Adipocyte (in vitro differentiated cells): Measurements from ENCODE around the gene GGN.
"Not testable (repeated sequence)": the region's sequence is repeated elsewhere in the genome, so short reads cannot be mapped to it uniquely, and the experiment has no call there.

Experiments used
- DNase-seq: peaks from one replicate; pipeline ENCODE4 v3.0.0-alpha.2; 2015; ENCODE audit warnings: low read depth
- H3K27me3 ChIP-seq: replicated peaks from 2 replicates; pipeline ENCODE4 v1.7.0; 2013; ENCODE audit warnings: mild to moderate bottlenecking, low read length, moderate library complexity; ENCODE audit not compliant: control insufficient read depth, insufficient read depth
- H3K36me3 ChIP-seq: 2 replicates; pipeline ENCODE4 v1.7.0; 2013; ENCODE audit warnings: low read length, mild to moderate bottlenecking, moderate library complexity; ENCODE audit not compliant: control insufficient read depth, insufficient read depth, severe bottlenecking
- H3K4me1 ChIP-seq: 2 replicates; pipeline ENCODE4 v1.7.0; 2013; ENCODE audit warnings: mild to moderate bottlenecking, low read length, moderate library complexity; ENCODE audit not compliant: control insufficient read depth, insufficient read depth
- H3K4me3 ChIP-seq: 2 replicates; pipeline ENCODE4 v1.7.0; 2013; ENCODE audit warnings: mild to moderate bottlenecking, low read length, moderate library complexity
- H3K9ac ChIP-seq: 2 replicates; pipeline ENCODE4 v1.7.0; 2013; ENCODE audit warnings: mild to moderate bottlenecking, low read length, moderate library complexity
- H3K9me3 ChIP-seq: 2 replicates; pipeline ENCODE4 v1.7.0; 2013; ENCODE audit warnings: mild to moderate bottlenecking, low read length, moderate library complexity; ENCODE audit not compliant: control insufficient read depth

Gene GGN, protein sequence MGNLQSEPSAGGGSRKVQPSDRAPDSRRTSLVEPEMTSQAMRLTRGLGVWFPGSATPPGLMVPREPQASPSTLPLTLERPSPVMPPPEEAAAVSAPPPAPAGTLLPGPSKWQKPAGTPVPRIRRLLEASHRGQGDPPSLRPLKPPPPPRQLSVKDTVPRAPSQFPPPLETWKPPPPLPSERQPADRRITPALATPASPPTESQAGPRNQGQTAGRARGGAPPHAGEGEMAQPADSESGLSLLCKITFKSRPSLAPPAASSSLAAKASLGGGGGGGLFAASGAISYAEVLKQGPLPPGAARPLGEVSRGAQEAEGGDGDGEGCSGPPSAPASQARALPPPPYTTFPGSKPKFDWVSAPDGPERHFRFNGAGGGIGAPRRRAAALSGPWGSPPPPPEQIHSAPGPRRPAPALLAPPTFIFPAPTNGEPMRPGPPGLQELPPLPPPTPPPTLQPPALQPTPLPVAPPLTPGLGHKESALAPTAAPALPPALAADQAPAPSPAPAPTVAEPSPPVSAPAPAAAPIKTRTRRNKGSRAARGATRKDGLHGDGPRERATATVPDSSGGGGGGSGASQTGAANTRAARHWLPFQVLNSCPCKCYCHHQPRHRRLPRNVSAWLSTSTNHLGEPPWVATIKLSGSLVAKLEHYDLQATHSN

DNA sequence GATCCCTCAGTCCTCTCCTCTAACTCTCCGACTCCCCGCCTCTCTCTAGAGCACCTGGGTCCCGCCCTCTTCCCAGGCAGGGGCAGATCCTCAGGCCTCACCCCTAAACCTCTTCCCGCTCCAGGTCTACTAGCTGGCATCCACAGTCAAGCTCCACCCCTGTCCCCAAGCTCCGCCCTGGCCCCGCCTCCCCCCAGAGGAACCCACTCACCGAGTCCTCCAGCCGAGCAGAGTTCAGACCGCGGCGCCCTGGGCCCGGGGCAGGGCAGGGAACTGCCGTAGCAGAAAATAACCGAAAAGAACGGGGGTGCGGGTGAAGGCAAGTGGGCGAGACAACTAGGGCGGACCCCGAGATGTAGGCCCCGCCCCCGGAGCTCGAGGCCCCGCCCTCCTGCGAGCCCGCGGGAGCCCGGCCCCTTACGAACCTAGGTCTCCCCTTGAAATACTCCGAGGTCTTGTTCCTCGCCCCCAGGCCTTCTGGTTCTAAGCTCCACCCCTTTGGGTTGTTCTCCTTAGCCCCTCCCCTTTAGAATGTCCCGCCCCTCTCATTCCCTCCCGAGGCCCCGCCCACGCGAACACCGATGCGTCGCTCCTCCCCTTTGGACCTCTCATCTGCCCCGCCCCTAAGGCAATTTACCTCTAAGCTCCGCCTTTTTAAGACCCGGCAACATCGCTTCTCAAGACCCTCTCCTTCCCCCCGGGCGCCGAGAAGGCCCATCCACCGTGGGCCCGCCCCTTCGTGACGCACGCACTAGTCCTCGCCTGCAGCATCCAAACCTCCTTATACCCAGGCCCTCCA is at the start of gene GGN:
TSS of gene GGN (minus strand) at position 485 of the 799 bp plus-strand sequence. CDS start 773 bp downstream, outside the sequence.
- peaks cover 19% of the 10 kb centered on the region for H3K4me1 ChIP-seq
- peak; percentile 96 for DNase-seq
- peak within 1 kb of the TSS; percentile 76 for H3K4me3 ChIP-seq
- no peaks in the 10 kb centered on the region for H3K27me3 ChIP-seq
- H3K9ac ChIP-seq = peak within 1 kb of the TSS; percentile 60
- H3K9me3 ChIP-seq = no peaks in the 10 kb centered on the region
- peaks cover 20% of the 10 kb centered on the region for H3K36me3 ChIP-seq

DNA sequence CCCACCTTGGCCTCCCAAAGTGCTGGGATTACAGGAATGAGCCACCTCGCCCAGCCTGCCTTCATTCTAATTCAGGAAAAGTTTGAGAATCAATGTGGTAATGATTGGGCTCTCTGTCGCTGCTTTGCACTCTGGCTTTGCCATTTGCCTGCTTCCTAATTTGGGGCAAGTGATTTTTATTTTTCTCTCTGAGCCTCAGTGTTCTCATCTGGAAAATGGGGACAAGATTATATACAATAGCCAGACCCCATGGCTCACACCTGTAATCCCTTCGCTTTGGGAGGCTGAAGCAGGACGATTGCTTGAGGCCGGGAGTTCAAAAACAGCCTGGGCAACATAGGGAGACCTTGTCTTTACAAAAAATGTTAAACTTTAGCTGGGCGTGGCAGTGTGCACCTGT is 49.5 kb upstream of the GGN start:
- DNase-seq = no peak
- H3K4me3 ChIP-seq = no peak overlapping the region

DNA sequence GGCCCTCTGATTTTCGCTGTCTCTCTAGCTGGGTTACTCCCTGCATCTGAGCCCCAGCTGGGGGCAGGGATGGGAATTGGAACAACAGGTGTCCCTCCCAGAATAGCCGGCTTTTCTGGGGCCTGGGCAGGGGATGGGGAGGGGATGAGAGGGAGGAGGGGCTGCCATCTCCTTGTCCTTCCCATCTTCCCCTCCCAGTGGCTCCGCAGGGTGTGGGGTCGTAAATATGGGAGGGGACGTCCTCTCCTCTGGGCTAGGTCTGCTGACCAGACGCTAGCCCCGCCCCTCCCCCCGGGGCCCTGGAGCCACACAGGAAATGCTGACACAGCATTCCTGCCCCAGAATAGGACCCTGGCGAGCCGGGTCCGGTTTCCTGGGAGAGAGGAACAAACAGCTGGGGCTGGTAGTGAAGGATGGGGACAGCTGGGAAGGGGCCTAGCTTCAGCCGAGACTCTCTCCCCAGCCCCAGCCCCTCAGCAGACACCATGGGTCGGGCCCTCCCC is 46.8 kb upstream of the GGN start:
- no peak for DNase-seq
- no peak overlapping the region for H3K4me3 ChIP-seq

More for the DNA sequence above, 49.5 kb upstream of the GGN start:
- no peaks in the 10 kb centered on the region for H3K9me3 ChIP-seq
- H3K27me3 ChIP-seq = peaks cover 29% of the 10 kb centered on the region
- H3K4me1 ChIP-seq = no peaks in the 10 kb centered on the region
- H3K36me3 ChIP-seq = no peaks in the 10 kb centered on the region
- H3K9ac ChIP-seq = no peak overlapping the region

DNA sequence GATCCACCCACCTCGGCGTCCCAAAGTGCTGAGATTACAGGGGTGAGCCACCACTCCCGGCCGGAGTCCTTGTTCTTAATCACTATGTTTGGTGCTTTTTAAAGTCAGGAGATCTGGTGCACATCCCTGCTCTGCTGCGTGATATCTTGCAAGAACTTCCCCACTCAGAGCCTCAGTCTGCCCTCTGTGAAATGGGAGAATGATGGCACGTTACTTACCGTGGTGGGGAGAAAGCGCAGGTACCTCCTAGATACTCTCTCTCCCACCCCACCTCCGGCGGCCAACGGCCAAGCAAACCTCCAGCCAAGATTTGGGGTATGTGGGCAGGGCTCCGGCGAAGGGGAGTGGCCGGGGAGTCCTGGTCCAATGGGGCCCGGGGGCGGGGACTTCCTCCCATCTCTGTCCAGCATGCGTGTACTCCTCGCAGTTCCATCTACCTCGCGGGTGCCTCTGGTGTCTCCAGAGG is 45.5 kb upstream of the GGN start, which contains the start of gene RYR1:
TSS of gene RYR1 (plus strand) at position 424 of the 466 bp plus-strand sequence. CDS start 139 bp downstream, outside the sequence.
- peaks cover 48% of the 10 kb centered on the region for H3K27me3 ChIP-seq
- no peaks in the 10 kb centered on the region for H3K4me1 ChIP-seq
- peak; percentile 19 for DNase-seq
- H3K4me3 ChIP-seq = no peak within 1 kb of the TSS
- no peak within 1 kb of the TSS for H3K9ac ChIP-seq
- H3K36me3 ChIP-seq = no peaks in the 10 kb centered on the region
- H3K9me3 ChIP-seq = no peaks in the 10 kb centered on the region

More for the DNA sequence above, 46.8 kb upstream of the GGN start:
- Histone ChIP-seq H3K36me3 (no peaks in the 10 kb centered on the region), H3K9me3 (no peaks in the 10 kb centered on the region), H3K27me3 (peaks cover 36% of the 10 kb centered on the region), H3K4me1 (no peaks in the 10 kb centered on the region), H3K9ac (no peak overlapping the region)

DNA sequence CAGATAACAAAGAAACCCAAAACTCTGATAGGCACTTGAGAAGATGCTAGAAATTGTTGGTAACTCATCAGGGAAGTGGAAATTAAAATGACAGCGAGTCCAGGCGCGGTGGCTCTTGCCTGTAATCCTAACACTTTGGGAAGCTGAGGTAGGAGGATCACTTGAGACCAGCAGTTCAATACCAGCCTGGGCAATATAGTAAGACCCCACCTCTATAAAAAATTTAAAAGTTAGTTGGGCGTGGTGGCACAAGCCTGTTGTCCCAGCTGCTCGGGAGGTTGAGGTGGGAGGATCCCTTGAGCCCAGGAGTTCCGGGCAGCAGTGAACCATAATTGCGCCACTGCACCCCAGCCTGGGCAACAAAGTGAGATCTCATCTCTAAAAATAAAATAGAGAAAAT is 43.1 kb upstream of the GGN start:
- Histone ChIP-seq H3K36me3 (no peaks in the 10 kb centered on the region), H3K9ac (no peak overlapping the region), H3K4me1 (no peaks in the 10 kb centered on the region), H3K4me3 (no peak overlapping the region), H3K9me3 (no peaks in the 10 kb centered on the region), H3K27me3 (peaks cover 46% of the 10 kb centered on the region)
- DNase-seq = no peak

DNA sequence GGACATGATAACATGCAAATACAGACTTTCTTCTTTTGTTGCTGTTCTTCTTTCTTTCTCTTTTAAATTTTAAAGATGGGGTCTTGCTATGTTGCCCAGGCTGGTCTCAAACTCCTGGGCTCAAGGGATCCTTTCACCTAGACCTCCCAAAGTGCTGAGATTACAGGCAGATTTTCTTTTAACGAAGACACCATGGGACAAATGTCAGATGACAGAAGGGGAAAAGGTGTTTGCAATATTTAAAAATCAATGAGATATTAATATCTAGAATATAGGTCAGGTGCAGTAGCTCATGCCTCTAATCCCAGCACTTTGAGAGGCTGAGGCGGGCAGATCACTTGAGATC is 42.0 kb upstream of the GGN start:
- H3K27me3 ChIP-seq = peaks cover 51% of the 10 kb centered on the region
- no peaks in the 10 kb centered on the region for H3K9me3 ChIP-seq
- H3K36me3 ChIP-seq = no peaks in the 10 kb centered on the region
- H3K9ac ChIP-seq = no peak overlapping the region
- no peaks in the 10 kb centered on the region for H3K4me1 ChIP-seq
- DNase-seq = no peak
- no peak overlapping the region for H3K4me3 ChIP-seq

DNA sequence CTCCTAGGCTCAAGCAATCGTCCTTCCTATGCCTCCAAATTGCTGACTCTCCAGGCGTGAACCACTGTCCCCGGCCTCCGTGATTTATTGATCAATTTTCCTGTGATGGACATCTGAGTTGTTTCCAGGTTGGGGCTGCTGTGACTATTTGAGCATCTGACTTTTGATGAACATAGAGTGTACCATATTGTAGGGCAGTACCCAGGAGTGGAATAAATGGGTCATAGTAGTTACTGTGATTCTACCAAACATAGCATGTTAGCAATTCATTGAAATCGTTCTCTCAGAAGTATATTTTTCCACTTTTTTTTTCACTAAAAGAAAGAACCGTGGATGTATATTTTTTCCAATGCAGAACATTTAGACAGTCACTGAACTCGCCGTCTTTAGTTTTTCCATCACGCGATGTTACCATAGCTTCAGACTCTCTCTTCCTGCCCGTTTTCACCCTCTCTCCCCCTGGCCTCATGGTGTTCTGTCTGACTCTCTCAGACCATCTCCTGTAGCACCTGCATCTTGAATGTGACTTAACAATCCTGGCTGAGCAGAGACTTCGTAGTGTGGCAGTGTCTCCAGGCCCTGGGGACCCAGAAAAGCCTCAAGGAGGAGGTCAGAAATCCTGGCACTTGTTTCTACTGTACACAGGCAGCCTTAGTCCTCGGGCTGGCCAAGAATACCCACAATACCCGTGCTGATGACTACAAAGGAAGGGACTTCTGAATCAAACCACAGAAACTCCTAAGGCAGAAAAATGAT is 41.4 kb upstream of the GGN start:
- DNase-seq = no peak
- peaks cover 48% of the 10 kb centered on the region for H3K27me3 ChIP-seq
- no peaks in the 10 kb centered on the region for H3K36me3 ChIP-seq
- H3K4me3 ChIP-seq = no peak overlapping the region
- no peak overlapping the region for H3K9ac ChIP-seq
- no peaks in the 10 kb centered on the region for H3K9me3 ChIP-seq
- H3K4me1 ChIP-seq = no peaks in the 10 kb centered on the region

DNA sequence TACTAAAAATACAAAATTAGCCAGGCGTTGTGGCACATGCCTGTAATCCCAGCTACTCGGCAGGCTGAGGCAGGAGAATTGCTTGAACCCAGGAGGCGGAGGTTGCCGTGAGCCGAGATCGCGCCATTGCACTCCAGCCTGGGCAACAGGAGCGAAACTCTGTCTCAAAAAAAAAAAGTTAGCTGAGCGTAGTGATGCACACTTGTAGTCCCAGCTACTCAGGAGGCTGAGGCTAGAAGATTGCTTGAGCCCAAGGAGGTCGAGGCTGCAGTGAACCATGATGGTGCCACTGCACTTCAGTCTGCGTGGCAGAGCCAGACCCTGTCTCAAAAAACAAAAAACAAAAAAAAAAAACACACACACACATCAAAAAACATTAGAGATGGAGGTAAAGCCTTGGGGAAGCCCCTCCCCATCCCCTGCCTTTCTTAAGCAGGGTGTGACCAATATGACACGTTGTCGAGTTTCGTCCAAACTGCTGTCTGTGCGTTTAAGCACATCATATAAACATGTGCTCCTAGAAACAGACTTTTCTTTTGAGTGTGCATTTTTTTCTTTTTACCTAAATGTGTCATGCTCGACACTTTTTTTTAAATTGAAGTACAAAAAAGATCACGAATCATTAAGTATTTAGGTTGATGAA is 39.3 kb upstream of the GGN start:
- H3K27me3 ChIP-seq = peaks cover 38% of the 10 kb centered on the region
- H3K9ac ChIP-seq, H3K4me3 ChIP-seq, DNase-seq, H3K36me3 ChIP-seq, H3K4me1 ChIP-seq, H3K9me3 ChIP-seq: not testable (repeated sequence)

DNA sequence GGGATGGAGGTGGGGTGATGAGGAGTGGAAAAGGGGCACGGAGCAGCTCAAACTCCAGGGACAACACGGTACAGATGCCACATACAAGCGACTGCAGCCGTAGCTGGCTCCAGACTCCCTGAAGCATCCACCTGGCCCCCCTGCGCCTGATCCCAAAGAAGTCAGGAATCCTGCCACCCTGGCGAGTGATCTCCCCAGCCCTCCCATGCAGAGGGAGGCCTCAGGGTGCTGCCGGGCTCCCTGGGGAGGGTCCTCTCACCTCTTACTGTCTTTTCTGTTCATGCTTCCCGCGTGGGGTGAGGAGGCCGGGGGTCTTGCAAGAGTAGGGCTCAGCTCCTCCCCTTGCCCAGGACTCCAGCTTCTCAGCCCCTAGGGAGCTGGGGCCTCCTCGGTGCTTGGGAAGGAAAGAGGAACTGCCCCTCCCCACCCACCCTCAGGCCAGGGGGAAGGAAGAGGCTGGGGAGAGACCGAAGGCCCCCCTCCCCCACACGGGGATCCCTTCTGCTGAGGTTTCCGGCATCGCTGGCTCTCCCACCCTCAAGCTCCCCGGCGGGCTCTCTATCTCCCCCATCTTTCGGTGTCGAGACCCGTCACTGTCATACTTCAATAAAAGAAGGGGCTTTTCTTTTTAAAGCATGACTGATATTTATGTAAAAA is 38.1 kb upstream of the GGN start, which contains the start of gene RASGRP4:
TSS of gene RASGRP4 (minus strand) at position 410 of the 657 bp plus-strand sequence. CDS start at position 282, 128 bp downstream.
- Histone ChIP-seq H3K4me1 (no peaks in the 10 kb centered on the region), H3K27me3 (peaks cover 38% of the 10 kb centered on the region), H3K4me3 (no peak within 1 kb of the TSS), H3K36me3 (no peaks in the 10 kb centered on the region), H3K9ac (no peak within 1 kb of the TSS), H3K9me3 (no peaks in the 10 kb centered on the region)
- no peak for DNase-seq
